ENCODE results near the gene ALDH18A1.

GRCh38 chr10:95573527-95573926, 83.0 kb downstream of the ALDH18A1 start:
- TF ChIP-seq, protein P1, sequence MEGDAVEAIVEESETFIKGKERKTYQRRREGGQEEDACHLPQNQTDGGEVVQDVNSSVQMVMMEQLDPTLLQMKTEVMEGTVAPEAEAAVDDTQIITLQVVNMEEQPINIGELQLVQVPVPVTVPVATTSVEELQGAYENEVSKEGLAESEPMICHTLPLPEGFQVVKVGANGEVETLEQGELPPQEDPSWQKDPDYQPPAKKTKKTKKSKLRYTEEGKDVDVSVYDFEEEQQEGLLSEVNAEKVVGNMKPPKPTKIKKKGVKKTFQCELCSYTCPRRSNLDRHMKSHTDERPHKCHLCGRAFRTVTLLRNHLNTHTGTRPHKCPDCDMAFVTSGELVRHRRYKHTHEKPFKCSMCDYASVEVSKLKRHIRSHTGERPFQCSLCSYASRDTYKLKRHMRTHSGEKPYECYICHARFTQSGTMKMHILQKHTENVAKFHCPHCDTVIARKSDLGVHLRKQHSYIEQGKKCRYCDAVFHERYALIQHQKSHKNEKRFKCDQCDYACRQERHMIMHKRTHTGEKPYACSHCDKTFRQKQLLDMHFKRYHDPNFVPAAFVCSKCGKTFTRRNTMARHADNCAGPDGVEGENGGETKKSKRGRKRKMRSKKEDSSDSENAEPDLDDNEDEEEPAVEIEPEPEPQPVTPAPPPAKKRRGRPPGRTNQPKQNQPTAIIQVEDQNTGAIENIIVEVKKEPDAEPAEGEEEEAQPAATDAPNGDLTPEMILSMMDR (IDR thresholded peaks at IDR 0.05 in 4 of 5, conservative IDR thresholded peaks at IDR 0.05 in 1 of 5): no peak
- TF ChIP-seq POLR2A (IDR thresholded peaks at IDR 0.05): no peak
